Stimulated activated naive CD8-positive, alpha-beta T cell treated with anti-CD3 and anti-CD28 coated beads, Interleukin-15, amount 100 ng/mL, for 72 hours (primary cell): ENCODE measurements around the gene MS4A6A.
"Not testable (repeated sequence)": the region's sequence is repeated elsewhere in the genome, so short reads cannot be mapped to it uniquely, and the experiment has no call there.

Experiments
- ATAC-seq: fragments of 150-1000 bp; cut with Tn5 transposase; 2 replicates; pipeline ENCODE4 v1.10.0; 2021; ENCODE audit warnings: mild to moderate bottlenecking, moderate library complexity
- DNase-seq, 2 donors: peaks; one replicate each; pipeline ENCODE4 v3.0.0; 2021 to 2022
- H3K27ac Mint-ChIP-seq, 2 donors: one replicate each; pipeline ENCODE4 v1.8.0; 2022; ENCODE audit warnings: mild to moderate bottlenecking in 2 of 2, mixed read lengths in 2 of 2, moderate library complexity in 2 of 2
- H3K27me3 Mint-ChIP-seq: one replicate; pipeline ENCODE4 v1.8.0; 2022; ENCODE audit warnings: mixed read lengths
- H3K4me1 Mint-ChIP-seq: one replicate; pipeline ENCODE4 v1.8.0; 2022; ENCODE audit warnings: mild to moderate bottlenecking, mixed read lengths
- H3K4me3 Mint-ChIP-seq, 2 donors: one replicate each; pipeline ENCODE4 v1.8.0; 2022; ENCODE audit warnings: mild to moderate bottlenecking in 2 of 2, mixed read lengths in 2 of 2, moderate library complexity in 1 of 2
- H3K9me3 Mint-ChIP-seq, 2 donors: one replicate each; pipeline ENCODE4 v1.8.0; 2022; ENCODE audit warnings: mixed read lengths in 2 of 2

MS4A6A gene

GRCh38 chr11:60182541-60183330 lies at the start of gene MS4A6A:
Gene MS4A6A, minus strand, starts transcription at chr11:60183083. Its CDS starts 1,356 bp downstream, at chr11:60181727.
- peaks cover 6% of the 10 kb centered on the region for H3K4me1 Mint-ChIP-seq
- DNase-seq (no peak), ATAC-seq (no peak)
- no peak within 1 kb of the TSS for H3K4me3 Mint-ChIP-seq
- peaks cover 7 to 10% of the 10 kb centered on the region in 2 donors for H3K9me3 Mint-ChIP-seq
- H3K27me3 Mint-ChIP-seq: peaks cover 51% of the 10 kb centered on the region
- H3K27ac Mint-ChIP-seq: no peak within 1 kb of the TSS

- DNase-seq (no peak), ATAC-seq (no peak)
- Mint-ChIP-seq H3K4me1 (no peaks in the 10 kb centered on the region), H3K9me3 (no peaks in the 10 kb centered on the region), H3K27me3 (peaks cover 21% of the 10 kb centered on the region), H3K4me3 (no peak overlapping the region), H3K27ac (no peak overlapping the region)
Observed at GRCh38 chr11:60230681-60231080, 47.8 kb upstream of the MS4A6A start.

- Mint-ChIP-seq H3K27me3 (peaks cover 15% of the 10 kb centered on the region), H3K4me3 (no peak overlapping the region), H3K9me3 (no peaks in the 10 kb centered on the region), H3K4me1 (no peaks in the 10 kb centered on the region), H3K27ac (no peak overlapping the region)
- ATAC-seq: no peak
- DNase-seq: no peak
Observed at GRCh38 chr11:60222141-60222540, 39.3 kb upstream of the MS4A6A start.

GRCh38 chr11:60221692-60222091 lies 38.8 kb upstream of the MS4A6A start:
- DNase-seq (no peak), ATAC-seq (no peak)
- Mint-ChIP-seq H3K27me3 (peaks cover 19% of the 10 kb centered on the region), H3K4me1 (no peaks in the 10 kb centered on the region), H3K9me3 (no peaks in the 10 kb centered on the region), H3K4me3 (no peak overlapping the region), H3K27ac (no peak overlapping the region)

GRCh38 chr11:60221181-60221580 lies 38.3 kb upstream of the MS4A6A start:
- ATAC-seq: no peak
- Mint-ChIP-seq H3K9me3 (no peaks in the 10 kb centered on the region), H3K4me1 (no peaks in the 10 kb centered on the region), H3K27me3 (peaks cover 19% of the 10 kb centered on the region), H3K27ac (no peak overlapping the region), H3K4me3 (no peak overlapping the region)
- DNase-seq: no peak

DNA sequence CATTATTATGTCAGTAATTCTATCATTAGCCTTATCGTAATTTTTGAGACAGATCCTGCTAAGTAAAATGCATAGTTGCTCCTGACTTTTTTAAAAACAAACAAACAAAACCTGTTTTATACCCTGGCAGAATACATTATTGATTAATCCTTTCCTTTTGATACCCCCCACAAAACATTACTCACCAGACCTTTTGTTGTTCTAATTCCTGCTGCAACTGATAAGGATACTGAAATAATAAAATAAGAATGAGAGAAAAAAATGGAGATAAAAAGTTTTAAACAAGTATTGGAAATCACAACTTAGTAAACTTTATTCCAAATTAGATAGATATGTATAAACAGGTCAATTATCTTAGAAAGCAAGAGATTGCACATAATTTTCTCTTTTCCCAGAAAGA lies 31.5 kb upstream of the MS4A6A start:
- Mint-ChIP-seq H3K27ac (no peak overlapping the region), H3K4me3 (no peak overlapping the region), H3K4me1 (no peaks in the 10 kb centered on the region), H3K27me3 (peaks cover 17% of the 10 kb centered on the region), H3K9me3 (no peaks in the 10 kb centered on the region)
- ATAC-seq (no peak), DNase-seq (no peak)

DNA sequence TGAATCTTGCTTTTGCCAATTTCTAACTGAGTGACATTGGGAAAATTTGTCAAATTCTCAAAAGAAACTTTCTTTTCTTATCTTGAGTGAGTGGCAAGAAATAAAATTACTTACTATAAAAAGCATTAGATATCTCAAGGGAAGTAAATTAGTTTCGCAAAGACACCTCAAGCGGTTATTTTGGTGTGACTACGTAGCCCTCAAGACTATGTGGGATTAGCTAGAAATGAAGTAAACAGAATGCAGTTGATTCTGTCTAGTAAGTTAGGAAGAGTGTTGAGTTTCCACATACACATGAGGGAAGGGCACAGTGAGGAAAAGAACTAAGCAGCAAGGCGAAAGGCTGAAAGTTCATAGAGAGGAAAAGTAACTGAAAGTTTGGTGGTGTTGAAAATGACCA lies 28.3 kb upstream of the MS4A6A start:
- no peaks in the 10 kb centered on the region for H3K9me3 Mint-ChIP-seq
- DNase-seq (no peak), ATAC-seq (no peak)
- H3K27ac Mint-ChIP-seq: no peak overlapping the region
- H3K4me1 Mint-ChIP-seq: peaks cover 9% of the 10 kb centered on the region
- H3K27me3 Mint-ChIP-seq: peaks cover 12% of the 10 kb centered on the region
- no peak overlapping the region for H3K4me3 Mint-ChIP-seq

DNA sequence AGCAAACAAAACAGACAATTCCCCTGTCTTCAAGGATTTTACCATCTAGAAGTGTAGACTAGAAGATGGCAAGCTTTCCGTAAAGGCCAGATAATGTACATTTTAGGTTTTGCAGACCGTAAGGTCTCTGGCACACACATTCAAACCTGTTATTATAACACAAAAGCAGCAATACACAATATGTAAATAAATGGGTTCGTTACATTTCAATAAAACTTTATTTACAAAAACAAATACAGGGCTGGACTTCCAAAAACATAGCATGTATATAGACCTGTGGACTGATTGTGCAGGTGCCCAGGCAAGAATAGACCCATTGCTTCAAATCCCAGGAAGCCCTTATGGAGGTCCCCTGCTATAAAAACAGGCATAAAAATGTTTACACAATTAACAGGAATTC lies 27.1 kb upstream of the MS4A6A start:
- H3K9me3 Mint-ChIP-seq: no peaks in the 10 kb centered on the region
- H3K4me1 Mint-ChIP-seq: peaks cover 19% of the 10 kb centered on the region
- DNase-seq: no peak
- H3K4me3 Mint-ChIP-seq: no peak overlapping the region
- ATAC-seq: no peak
- H3K27ac Mint-ChIP-seq: no peak overlapping the region
- peaks cover 12% of the 10 kb centered on the region for H3K27me3 Mint-ChIP-seq

DNA sequence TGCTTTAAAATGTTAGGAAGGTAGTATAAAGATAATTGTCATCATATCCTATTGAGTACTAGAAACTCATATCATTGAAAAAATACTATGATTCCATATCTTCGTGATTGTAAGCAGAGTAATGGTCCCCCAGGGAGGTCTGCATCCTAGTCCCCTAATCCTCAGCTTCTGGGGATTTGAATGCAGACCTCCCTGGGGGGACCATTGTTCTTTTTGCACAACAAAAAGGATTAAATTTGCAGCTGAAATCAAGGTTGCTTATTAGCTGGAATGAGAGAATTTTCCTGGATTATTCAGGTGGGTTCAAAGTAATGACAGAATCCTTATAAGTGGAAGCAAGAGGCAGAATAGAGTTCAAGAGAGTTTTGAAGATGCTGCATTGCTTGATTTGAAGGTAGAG lies 26.1 kb upstream of the MS4A6A start:
- DNase-seq: no peak
- ATAC-seq: no peak
- H3K4me1 Mint-ChIP-seq: peaks cover 24% of the 10 kb centered on the region
- H3K9me3 Mint-ChIP-seq: no peaks in the 10 kb centered on the region
- H3K4me3 Mint-ChIP-seq: no peak overlapping the region
- H3K27ac Mint-ChIP-seq: no peak overlapping the region
- peaks cover 7% of the 10 kb centered on the region for H3K27me3 Mint-ChIP-seq

DNA sequence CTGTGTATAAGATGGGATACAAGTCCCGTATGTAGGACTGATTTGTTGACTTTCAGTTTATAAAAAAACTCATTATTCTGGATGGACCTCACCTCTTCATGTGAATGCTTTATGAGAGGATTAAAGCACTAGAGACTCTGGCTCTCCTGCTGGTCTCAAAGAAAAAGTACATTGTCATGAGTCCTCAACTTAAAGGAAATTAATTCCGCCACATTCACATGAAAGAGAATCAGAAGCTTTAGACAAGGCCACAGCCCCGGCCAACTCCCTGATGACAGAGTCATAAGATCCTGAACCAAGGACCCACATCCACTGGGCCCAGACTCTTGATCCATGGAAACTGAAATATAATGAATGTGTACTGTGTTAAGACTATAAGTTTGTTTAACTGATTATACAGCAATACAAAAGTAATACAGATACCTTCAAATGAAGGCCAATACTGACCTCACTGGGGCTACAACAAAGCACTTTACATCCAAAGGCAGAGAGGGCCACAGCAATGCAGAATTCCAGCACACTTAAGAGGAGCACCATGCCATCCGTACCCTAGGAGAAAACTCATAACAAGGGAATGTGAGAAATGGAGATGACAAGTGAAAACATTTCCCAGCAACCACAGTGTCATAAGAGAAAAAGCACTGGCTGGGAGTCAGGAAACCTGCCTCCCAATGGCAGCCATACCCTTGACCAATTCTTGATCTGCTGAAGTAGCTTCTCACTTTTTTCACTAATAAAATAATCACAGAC lies 25.4 kb upstream of the MS4A6A start:
- H3K27me3 Mint-ChIP-seq: peaks cover 7% of the 10 kb centered on the region
- DNase-seq: no peak
- no peak overlapping the region for H3K27ac Mint-ChIP-seq
- no peaks in the 10 kb centered on the region for H3K9me3 Mint-ChIP-seq
- H3K4me3 Mint-ChIP-seq: no peak overlapping the region
- ATAC-seq: no peak
- H3K4me1 Mint-ChIP-seq: peaks cover 24% of the 10 kb centered on the region

GRCh38 chr11:60206616-60207015 lies 23.7 kb upstream of the MS4A6A start:
- ATAC-seq: peak; percentile 96

DNA sequence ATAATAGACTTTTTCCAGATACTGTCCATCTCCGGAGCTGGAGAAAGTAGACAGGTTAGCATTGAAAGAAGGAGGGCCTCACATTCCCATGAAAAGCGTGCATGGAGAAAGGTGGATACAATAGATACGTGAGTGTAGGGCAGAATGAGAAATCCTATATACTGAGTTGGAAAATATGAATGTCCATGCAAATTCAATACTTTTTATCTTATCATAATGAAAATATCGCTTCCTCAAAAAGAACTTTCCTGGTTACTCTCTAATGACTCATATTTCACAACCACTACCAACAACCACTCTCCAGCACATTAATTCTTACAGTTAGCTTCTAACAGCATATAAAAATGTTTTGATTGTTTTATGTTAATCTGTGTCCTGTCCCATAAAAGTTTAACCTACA lies 22.0 kb upstream of the MS4A6A start:
- Mint-ChIP-seq H3K4me1 (peaks cover 24% of the 10 kb centered on the region), H3K9me3 (peaks cover 0 to 6% of the 10 kb centered on the region in 2 donors), H3K4me3 (no peak overlapping the region), H3K27me3 (peaks cover 7% of the 10 kb centered on the region), H3K27ac (no peak overlapping the region)
- DNase-seq: no peak
- no peak for ATAC-seq

More at GRCh38 chr11:60206616-60207015, 23.7 kb upstream of the MS4A6A start:
- Mint-ChIP-seq H3K27ac (peak overlapping the region in 1 of 2 donors; percentile 59), H3K4me3 (no peak overlapping the region), H3K27me3 (peaks cover 7% of the 10 kb centered on the region), H3K9me3 (peaks cover 0 to 6% of the 10 kb centered on the region in 2 donors), H3K4me1 (peaks cover 24% of the 10 kb centered on the region)
- peak; percentile 8 to 37 for DNase-seq

GRCh38 chr11:60201334-60201733 lies 18.5 kb upstream of the MS4A6A start:
- DNase-seq, H3K4me3 Mint-ChIP-seq, ATAC-seq, H3K27ac Mint-ChIP-seq, H3K9me3 Mint-ChIP-seq: not testable (repeated sequence)
- H3K4me1 Mint-ChIP-seq: peaks cover 15% of the 10 kb centered on the region
- peaks cover 15% of the 10 kb centered on the region for H3K27me3 Mint-ChIP-seq

- Mint-ChIP-seq H3K27ac (no peak overlapping the region), H3K9me3 (peaks cover 0 to 6% of the 10 kb centered on the region in 2 donors), H3K4me1 (peaks cover 30% of the 10 kb centered on the region), H3K4me3 (no peak overlapping the region), H3K27me3 (peaks cover 23% of the 10 kb centered on the region)
- DNase-seq: no peak
- ATAC-seq: no peak
Observed at GRCh38 chr11:60197442-60197841, 14.6 kb upstream of the MS4A6A start.

- ATAC-seq: peak; percentile 39
- DNase-seq: peak in 1 of 2 donors; percentile 5
- no peaks in the 10 kb centered on the region for H3K9me3 Mint-ChIP-seq
- H3K27me3 Mint-ChIP-seq: peaks cover 23% of the 10 kb centered on the region
- no peak overlapping the region for H3K27ac Mint-ChIP-seq
- H3K4me3 Mint-ChIP-seq: peak overlapping the region in 1 of 2 donors; percentile 31
- peaks cover 30% of the 10 kb centered on the region for H3K4me1 Mint-ChIP-seq
Observed at GRCh38 chr11:60195923-60196368, 13.1 kb upstream of the MS4A6A start.

DNA sequence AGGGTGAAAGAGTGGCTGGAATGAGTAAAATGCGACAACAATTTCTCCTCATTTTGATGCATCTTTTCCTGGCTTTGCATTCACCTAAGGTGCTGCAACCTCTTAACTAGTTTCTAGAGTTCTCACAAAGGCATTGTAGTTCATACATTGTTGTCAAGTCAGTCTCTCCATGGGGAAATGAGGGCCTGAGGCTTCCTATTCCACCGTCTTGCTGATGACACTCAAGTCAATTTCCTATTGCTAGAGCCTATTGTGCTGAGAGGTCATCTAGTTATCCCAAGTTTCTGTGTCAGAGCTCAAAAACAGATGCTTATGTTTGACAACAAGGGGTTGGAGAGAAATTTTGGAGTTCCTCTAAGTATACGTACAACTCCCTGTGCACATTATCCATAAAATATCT lies 11.6 kb upstream of the MS4A6A start:
- Mint-ChIP-seq H3K27me3 (peaks cover 23% of the 10 kb centered on the region), H3K4me3 (no peak overlapping the region), H3K9me3 (no peaks in the 10 kb centered on the region), H3K27ac (no peak overlapping the region), H3K4me1 (peaks cover 30% of the 10 kb centered on the region)
- no peak for ATAC-seq
- DNase-seq: no peak
